Lower lobe of right lung (tissue), 2 donors: ENCODE measurements around the gene CCDC70. TPM values are rescaled to one million over a fixed set of nuclear protein-coding genes. Genes with fewer than 3 reads are reported as not detected.

Experiments used
- ATAC-seq, 2 donors: fragments of 200-7000 bp; cut with Tn5 transposase; one replicate each; pipeline ENCODE4 v1.9.1; 2020 to 2022; ENCODE audit warnings: mild to moderate bottlenecking in 2 of 2, moderate library complexity in 2 of 2
- DNase-seq: peaks from one replicate; pipeline ENCODE4 v3.0.0-alpha.2; 2020
- H3K27ac ChIP-seq: fragments of 200-600 bp; one replicate; pipeline ENCODE4 v1.8.0; 2022
- H3K27me3 ChIP-seq: fragments of 200-600 bp; one replicate; pipeline ENCODE4 v1.8.0; 2022; ENCODE audit warnings: low read depth
- H3K36me3 ChIP-seq: fragments of 200-600 bp; one replicate; pipeline ENCODE4 v1.8.0; 2022; ENCODE audit warnings: mild to moderate bottlenecking
- H3K4me1 ChIP-seq: fragments of 200-600 bp; one replicate; pipeline ENCODE4 v1.8.0; 2022
- H3K4me3 ChIP-seq: fragments of 200-600 bp; one replicate; pipeline ENCODE4 v1.8.0; 2022; ENCODE audit warnings: mild to moderate bottlenecking
- H3K9me3 ChIP-seq: fragments of 200-600 bp; one replicate; pipeline ENCODE4 v1.8.0; 2022
- CTCF ChIP-seq: fragments of 200-600 bp; IDR thresholded peaks from one replicate; pipeline ENCODE4 v1.8.0; 2022; ENCODE audit warnings: antibody characterized with exemption, mild to moderate bottlenecking
- intact Hi-C: fragments of 100-400 bp; cut with DNase I; formaldehyde crosslinking; loops from one replicate; pipeline ENCODE4 v1.11.0; 2022
- total RNA-seq: library from RNA; stranded (reverse); fragmentation: NEBNext Ultra II Directional; extraction: Animal tissue kit (Norgen Biotek cat#: 25700); gene quantifications from one replicate; pipeline ENCODE4 v1.2.1, GENCODE V29; 2021
- donor health status: DM: no; HTN: yes; CAD: no; lungs with severe emphysema.

Gene CCDC70
- total RNA-seq, 1 donor from 2014 or later = not detected

- H3K27ac ChIP-seq = no peak overlapping the region
- H3K27me3 ChIP-seq = no peaks in the 10 kb centered on the region
- no peak for ATAC-seq
- no peak for TF ChIP-seq CTCF
- no peaks in the 10 kb centered on the region for H3K9me3 ChIP-seq
- H3K4me3 ChIP-seq = no peak overlapping the region
- H3K4me1 ChIP-seq = no peaks in the 10 kb centered on the region
- no peaks in the 10 kb centered on the region for H3K36me3 ChIP-seq
- intact Hi-C loops = no loop called here
- no peak for DNase-seq
These were observed 12.9 kb downstream of the CCDC70 start for GRCh38 chr13:51874651-51875050.

GRCh38 chr13:51879133-51879532, 17.4 kb downstream of the CCDC70 start:
- DNase-seq = no peak
- Histone ChIP-seq H3K36me3 (no peaks in the 10 kb centered on the region), H3K27ac (no peak overlapping the region), H3K27me3 (no peaks in the 10 kb centered on the region), H3K9me3 (no peaks in the 10 kb centered on the region), H3K4me1 (no peaks in the 10 kb centered on the region), H3K4me3 (no peak overlapping the region)
- intact Hi-C loops = no loop called here
- ATAC-seq = no peak
- no peak for TF ChIP-seq CTCF

- Histone ChIP-seq H3K4me3 (no peak overlapping the region), H3K4me1 (no peaks in the 10 kb centered on the region), H3K27ac (no peak overlapping the region), H3K9me3 (no peaks in the 10 kb centered on the region), H3K36me3 (no peaks in the 10 kb centered on the region), H3K27me3 (no peaks in the 10 kb centered on the region)
- intact Hi-C loops = no loop called here
- DNase-seq (no peak), ATAC-seq (no peak)
- no peak for TF ChIP-seq CTCF
These were observed 19.5 kb downstream of the CCDC70 start for GRCh38 chr13:51881296-51881695.

- no peak for TF ChIP-seq CTCF
- Histone ChIP-seq H3K36me3 (no peaks in the 10 kb centered on the region), H3K27me3 (no peaks in the 10 kb centered on the region), H3K9me3 (no peaks in the 10 kb centered on the region), H3K27ac (no peak overlapping the region), H3K4me1 (no peaks in the 10 kb centered on the region), H3K4me3 (no peak overlapping the region)
- no peak for DNase-seq
- intact Hi-C loops = no loop called here
- ATAC-seq = no peak
These were observed 20.9 kb downstream of the CCDC70 start for GRCh38 chr13:51882570-51883225.

GRCh38 chr13:51883226-51883600, 21.4 kb downstream of the CCDC70 start:
- Histone ChIP-seq H3K27me3 (no peaks in the 10 kb centered on the region), H3K27ac (no peak overlapping the region), H3K36me3 (no peaks in the 10 kb centered on the region), H3K4me1 (no peaks in the 10 kb centered on the region), H3K9me3 (no peaks in the 10 kb centered on the region), H3K4me3 (no peak overlapping the region)
- intact Hi-C loops = no loop called here
- ATAC-seq (no peak), DNase-seq (no peak)
- no peak for TF ChIP-seq CTCF
